Stimulated activated CD4-positive, alpha-beta T cell treated with anti-CD3 and anti-CD28 coated beads, Interleukin-2, amount 100 ng/mL, for 24 hours (primary cell): ENCODE results near the gene USP54.
"Not testable (repeated sequence)": the region's sequence is repeated elsewhere in the genome, so short reads cannot be mapped to it uniquely, and the experiment has no call there.

Source experiments
- DNase-seq, 2 donors: peaks; one replicate each; pipeline ENCODE4 v3.0.0-alpha.2; 2020

The USP54 gene, protein sequence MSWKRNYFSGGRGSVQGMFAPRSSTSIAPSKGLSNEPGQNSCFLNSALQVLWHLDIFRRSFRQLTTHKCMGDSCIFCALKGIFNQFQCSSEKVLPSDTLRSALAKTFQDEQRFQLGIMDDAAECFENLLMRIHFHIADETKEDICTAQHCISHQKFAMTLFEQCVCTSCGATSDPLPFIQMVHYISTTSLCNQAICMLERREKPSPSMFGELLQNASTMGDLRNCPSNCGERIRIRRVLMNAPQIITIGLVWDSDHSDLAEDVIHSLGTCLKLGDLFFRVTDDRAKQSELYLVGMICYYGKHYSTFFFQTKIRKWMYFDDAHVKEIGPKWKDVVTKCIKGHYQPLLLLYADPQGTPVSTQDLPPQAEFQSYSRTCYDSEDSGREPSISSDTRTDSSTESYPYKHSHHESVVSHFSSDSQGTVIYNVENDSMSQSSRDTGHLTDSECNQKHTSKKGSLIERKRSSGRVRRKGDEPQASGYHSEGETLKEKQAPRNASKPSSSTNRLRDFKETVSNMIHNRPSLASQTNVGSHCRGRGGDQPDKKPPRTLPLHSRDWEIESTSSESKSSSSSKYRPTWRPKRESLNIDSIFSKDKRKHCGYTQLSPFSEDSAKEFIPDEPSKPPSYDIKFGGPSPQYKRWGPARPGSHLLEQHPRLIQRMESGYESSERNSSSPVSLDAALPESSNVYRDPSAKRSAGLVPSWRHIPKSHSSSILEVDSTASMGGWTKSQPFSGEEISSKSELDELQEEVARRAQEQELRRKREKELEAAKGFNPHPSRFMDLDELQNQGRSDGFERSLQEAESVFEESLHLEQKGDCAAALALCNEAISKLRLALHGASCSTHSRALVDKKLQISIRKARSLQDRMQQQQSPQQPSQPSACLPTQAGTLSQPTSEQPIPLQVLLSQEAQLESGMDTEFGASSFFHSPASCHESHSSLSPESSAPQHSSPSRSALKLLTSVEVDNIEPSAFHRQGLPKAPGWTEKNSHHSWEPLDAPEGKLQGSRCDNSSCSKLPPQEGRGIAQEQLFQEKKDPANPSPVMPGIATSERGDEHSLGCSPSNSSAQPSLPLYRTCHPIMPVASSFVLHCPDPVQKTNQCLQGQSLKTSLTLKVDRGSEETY (N-terminal part only)

GRCh38 chr10:73590881-73591799 lies at the start of gene USP54:
Gene USP54 (minus strand): TSS chr10:73591342. CDS start chr10:73575658, 15,684 bp downstream.
- DNase-seq = no peak

DNA sequence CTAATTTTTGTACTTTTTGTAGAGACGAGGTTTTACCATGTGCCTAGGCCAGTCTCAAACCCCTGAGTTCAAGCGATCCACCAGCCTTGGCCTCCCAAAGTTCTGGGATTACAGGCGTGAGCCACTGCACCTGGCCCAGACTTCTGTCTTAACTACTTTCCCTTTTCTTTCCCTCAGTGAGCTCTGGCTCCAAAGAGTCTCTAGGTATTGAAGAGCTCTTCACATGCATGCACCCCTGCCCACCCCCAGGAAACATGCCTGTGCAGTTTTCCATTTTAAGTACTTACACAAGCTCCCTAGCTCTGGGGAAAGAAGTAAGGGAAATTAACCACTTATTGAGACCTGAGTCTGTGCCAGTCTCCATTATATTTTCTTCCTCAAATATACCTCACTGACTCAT lies 48.1 kb upstream of the USP54 start:
- no peak for DNase-seq

DNA sequence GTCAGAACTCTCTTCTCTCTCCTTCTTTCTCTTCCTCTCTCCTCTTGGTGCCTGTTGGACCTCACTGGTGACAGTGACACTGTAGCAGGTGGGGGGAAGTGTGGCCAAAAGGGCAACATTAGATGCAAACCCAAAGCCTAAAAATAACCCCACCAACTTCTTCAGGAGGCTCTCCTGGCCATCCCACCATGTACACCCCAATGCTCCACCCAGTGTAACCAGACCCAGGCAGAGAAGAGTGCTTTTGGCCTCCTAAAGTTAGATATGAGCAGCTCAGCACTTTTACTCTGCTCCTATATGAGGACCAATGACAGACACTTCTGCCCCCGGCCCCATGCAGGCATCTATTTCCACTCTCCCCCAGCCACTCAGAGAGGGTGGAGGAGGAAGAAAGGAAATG lies 44.6 kb upstream of the USP54 start:
- DNase-seq = no peak

DNA sequence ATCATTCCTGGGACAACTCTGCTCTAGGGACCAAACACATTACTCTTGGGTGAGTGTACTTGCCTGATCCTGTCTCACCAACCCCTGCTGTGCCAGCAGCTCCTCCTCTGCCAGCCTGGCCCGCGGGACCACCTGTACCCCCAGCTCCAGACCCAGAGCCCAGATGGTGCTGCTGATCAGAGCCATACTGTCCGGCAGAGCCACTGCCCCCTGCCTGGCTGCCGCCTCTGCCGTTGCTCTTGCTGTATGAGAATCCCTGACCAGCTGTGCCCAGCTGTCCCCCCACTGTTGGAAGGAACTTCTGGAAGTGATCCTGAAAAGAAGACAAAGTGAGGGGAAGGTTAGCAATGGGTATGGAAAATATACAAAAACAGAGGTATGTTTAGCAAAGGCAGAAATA lies 43.3 kb upstream of the USP54 start:
- DNase-seq = no peak

GRCh38 chr10:73629165-73629564 lies 38.0 kb upstream of the USP54 start:
- no peak for DNase-seq

DNA sequence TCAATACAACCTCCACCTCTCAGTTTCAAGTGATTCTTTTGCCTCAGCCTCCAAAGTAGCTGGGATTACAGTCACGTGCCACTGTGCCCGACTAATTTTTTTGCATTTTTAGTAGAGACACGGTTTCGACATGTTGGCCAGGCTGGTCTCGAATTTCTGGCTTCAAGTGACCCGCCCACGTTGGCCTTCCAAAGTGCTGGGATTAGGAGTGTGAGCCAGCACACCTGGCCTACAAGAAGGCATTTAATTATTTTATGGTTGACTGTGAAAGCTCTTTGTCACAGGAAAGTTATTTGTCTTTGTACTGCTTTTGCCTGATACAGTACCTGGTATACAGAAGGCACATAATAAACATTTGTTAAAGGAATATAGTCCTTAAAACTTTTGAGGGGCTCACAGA lies 37.3 kb upstream of the USP54 start:
- no peak for DNase-seq

GRCh38 chr10:73627300-73627699 lies 36.2 kb upstream of the USP54 start:
- DNase-seq = no peak

- peak; percentile 90 to 92 for DNase-seq
Observed at GRCh38 chr10:73625884-73626752, 35.0 kb upstream of the USP54 start.

DNA sequence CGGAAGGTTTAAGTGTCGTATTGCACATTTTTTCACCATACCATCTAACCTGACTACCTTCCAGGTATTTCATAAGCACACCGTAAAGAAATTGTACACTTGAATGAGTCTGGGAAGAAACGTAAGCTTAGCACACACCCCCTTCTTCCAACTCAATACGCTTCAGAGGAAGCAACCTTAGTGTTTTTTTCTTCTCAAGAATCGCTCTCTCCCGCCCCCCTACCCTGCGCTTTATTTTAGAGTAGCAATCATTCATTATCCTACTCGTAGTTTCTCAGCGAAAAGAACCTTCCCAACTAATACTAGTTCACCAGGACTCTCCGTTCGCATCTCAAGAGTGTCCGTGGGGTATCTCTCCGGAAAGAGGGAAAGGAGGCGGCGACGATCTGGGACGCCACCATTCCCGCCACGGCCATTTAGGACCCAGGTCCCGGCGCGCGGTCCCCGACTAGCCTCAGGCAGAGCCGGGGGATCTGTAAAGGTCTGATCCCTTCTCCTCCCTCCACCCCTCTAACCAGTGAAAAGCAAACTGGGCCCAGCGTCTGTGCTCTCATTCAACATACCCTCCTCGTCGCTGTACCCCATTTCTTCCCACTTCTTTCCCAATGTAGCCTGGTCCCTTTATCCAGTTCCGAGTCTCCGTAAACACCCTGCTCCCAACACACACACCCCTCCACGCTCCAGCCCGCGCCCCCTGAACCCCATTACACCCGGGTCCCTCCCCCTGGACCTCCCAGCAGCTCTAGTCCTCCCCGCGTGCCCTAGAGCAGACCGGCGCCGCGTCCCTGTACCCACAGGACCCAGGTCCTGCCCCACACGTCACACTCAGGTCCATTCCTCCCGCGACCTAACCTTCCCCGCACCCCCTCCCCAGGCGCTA lies 34.1 kb upstream of the USP54 start:
- peak; percentile 19 to 31 for DNase-seq

DNA sequence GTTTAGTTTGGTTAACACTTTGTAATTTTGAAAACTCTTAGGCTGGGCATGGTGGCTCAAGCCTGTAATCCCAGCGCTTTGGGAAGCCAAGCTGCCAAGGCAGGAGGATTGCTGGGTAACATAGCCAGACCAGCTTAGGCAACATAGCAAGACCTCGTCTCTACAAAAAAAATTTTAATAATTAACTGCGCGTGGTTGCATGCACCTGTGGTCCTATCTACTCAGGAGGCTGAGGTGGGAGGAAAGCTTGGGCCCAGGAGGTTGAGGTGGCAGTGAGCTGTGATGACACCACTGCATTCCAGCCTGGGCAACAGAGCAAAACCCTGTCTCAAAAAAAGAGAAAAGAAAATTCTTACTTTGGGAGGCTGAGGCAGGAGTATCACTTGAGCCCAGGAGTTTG lies 31.9 kb upstream of the USP54 start:
- no peak for DNase-seq

DNA sequence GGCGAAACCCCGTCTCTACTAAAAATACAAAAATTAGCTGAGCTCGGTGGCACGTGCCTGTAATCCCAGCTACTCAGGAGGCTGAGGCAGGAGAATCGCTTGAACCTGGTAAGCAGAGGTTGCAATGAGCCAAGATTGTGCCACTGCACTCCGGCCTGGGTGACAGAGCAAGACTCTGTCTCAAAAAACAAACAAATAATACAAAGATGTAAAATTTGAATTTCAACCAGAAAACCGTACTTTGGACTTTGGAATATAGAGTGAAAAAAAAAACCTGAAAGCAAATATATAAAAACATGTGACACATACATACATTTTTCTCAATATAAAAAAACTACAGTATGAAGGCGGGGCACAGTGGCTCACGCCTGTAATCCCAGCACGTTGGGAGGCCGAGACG lies 29.8 kb upstream of the USP54 start:
- not testable (repeated sequence) for DNase-seq

- DNase-seq = not testable (repeated sequence)
Observed at GRCh38 chr10:73617143-73617542, 26.0 kb upstream of the USP54 start.

DNA sequence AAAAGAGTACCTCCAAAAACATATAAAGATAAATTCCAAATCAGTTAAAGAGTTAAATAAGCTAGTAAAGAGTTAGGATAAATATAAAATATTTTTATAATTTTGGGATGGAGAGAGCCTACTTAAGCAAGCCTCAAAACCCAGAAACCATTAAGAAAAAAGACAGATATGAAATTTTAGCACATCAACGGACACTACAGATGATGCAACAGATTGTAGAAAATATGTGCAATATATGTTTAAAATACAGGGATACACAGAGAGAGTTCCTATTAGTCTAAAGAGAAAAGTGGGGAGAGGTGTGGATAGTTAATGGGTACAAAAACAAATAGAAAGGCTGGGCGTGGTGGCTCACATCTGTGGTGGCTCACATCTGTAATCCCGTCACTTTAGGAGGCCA lies 23.6 kb upstream of the USP54 start:
- no peak for DNase-seq

DNA sequence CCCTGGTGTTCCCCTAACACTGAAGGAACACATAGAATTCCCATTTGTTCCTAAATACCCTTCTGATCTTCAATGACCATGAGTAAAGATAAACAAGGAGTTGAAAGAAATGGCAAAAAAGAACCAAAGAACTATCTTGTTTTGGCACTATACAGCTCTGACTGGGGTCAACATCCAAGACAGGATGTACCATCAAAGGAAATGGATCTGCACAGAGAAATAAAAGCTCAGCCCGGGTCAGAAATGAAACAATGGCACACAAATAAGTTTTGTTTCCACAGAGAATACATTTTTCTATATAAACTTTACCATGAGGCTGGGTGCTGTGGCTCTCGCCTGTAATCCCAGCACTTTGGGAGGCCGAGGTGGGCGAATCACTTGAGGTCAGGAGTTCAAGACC lies 18.0 kb upstream of the USP54 start:
- DNase-seq = no peak

GRCh38 chr10:73601486-73601921 lies 10.4 kb upstream of the USP54 start:
- DNase-seq = no peak

DNA sequence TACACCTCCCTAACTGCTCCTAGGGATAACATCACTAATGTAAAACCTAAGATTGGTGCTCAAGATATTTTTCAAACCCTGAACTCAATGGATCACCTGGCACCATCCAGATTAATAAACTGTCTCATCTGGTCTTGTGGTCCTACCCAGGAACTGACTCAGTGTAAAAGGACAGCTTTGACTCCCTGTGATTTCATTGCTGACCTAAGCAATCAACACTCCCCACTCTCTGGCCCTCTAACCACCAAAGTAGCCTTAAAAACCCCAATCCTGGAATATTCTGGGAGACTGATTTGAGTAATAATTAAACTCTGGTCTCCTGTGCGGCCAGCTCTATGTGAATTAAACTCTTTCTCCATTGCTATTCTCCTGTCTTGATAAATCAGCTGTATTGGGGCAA lies 6.2 kb upstream of the USP54 start:
- DNase-seq = no peak

DNA sequence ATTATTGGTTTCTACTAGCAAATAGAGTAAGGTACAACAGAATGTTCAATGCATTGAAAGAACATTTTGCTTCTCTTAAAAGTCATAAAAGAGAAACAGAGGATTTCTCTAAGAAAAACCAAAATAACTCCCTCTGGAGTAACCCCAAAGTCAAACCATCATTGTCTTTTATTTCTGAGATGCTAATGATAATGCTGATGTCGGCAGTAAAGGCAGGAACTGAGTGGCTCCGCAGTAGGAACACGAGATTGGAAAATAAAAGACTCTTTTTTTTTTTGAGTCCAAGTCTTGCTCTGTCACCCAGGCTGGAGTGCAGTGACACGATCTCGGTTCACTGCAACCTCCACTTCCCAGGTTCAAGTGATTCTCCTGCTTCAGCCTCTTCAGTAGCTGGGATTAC lies 2.7 kb upstream of the USP54 start:
- DNase-seq = no peak

GRCh38 chr10:73593110-73593509 lies 2.0 kb upstream of the USP54 start:
- DNase-seq = no peak

DNA sequence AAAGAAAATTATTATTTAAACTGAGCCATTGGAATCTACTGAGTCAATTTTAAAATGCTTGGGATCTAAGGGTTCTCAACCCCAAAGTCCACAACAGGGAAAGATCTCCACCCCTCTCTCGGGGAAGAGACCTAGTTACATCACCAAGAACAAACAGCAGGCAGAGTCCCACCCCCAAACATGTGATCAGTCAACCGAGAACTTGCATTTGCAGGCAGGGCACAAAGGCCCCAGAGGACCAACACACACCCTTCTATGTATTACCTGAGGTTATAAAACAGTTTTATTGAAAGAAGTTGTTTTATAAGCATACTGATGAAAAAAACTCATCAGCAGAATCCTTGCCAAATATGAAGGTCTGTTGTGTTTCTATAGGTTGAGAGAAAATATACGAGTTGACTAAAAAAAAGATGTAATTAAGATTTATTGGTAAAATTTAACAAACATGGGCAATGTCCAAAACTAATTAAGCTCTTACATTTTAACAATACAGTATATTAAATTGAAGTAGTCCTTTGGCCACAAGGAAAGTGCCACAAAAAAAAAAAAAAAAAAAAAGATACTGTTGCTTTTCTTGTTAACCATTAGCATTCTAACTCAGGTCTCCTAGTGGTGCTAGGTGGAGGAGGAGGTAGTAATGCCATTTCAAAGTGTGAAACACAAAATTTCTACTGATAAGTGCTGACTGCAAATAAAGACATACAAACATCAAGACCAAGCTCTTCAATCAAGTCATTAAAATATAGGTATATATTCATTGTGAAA lies 975 bp upstream of the USP54 start:
- DNase-seq = peak in 1 of 2 donors; percentile 1
